ENCODE data around the gene FGF14.

The FGF14 gene

DNA sequence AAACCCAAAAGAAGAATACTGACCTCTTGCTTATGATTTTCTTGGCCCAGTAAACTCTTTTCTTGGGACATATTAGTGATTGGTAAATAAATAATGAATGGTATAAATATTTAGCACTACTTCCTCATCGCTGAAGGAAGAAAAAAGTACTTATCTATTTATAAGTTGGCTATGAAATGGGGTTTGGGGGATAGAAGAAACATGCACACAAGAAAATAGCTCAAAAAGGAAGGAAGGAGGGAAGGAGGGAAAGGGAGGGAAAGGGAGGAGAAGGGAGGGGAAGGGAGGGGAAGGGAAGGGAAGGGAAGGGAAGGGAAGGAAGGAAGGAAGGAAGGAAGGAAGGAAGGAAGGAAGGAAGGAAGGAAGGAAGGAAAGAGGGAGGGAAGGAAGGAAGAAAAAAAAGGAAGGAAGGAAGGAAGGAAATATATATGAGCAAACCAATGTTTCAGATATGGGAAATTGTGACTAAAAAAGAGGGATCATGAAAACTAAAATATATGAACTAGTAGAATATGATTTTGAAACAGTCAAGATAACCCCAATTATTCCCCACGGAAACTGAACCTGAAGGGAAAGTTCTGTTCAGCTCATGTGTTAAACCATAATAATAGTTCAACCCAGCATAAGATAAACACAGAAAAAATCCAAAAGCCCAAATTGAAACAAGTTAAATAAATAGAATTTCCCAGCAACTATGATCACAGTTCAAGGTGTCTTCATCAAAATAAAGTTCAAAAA, 75.3 kb downstream of the FGF14 start:
- Histone ChIP-seq H3K4me3 (ENCODE audit: low read length) (no peak overlapping the region), H3K36me3 (ENCODE audit: insufficient read depth, low read length) (no peaks in the 10 kb centered on the region), H3K4me2 (ENCODE audit: low read length) (no peak overlapping the region), H3K9ac (ENCODE audit: low read depth, low read length) (no peak overlapping the region), H3K4me1 (ENCODE audit: control insufficient read depth, insufficient read depth, low read length) (no peaks in the 10 kb centered on the region), H3K9me3 (replicated peaks; ENCODE audit: low read length) (no peaks in the 10 kb centered on the region), H3K27me3 (ENCODE audit: control insufficient read depth, insufficient read depth, low read length) (peaks cover 5% of the 10 kb centered on the region)

DNA sequence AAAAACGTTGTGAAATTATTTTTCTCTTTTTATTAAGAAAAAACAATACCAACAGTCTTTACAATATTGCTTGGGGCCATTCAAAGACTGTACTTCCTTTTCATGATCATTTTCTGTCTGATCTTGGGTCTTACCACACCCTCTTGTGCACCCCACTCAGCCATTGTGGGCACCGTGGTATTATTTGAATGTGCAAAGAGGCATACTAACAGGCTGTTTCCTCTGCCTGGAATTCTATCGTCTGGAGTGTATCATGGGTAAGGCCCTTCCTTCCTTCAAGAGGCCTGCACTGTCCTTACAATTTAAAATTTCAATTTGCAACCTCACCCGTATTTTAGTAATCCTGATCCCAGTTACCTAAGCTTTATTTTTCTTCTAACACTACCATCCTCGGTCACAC, 76.5 kb downstream of the FGF14 start:
- Histone ChIP-seq H3K27me3 (ENCODE audit: control insufficient read depth, insufficient read depth, low read length) (no peaks in the 10 kb centered on the region), H3K4me1 (ENCODE audit: control insufficient read depth, insufficient read depth, low read length) (no peaks in the 10 kb centered on the region), H3K4me3 (ENCODE audit: low read length) (no peak overlapping the region), H3K36me3 (ENCODE audit: insufficient read depth, low read length) (no peaks in the 10 kb centered on the region), H3K4me2 (ENCODE audit: low read length) (no peak overlapping the region), H3K9me3 (replicated peaks; ENCODE audit: low read length) (no peaks in the 10 kb centered on the region), H3K9ac (ENCODE audit: low read depth, low read length) (no peak overlapping the region)

- no peak overlapping the region for H3K9ac ChIP-seq (ENCODE audit: low read depth, low read length)
- H3K4me2 ChIP-seq (ENCODE audit: low read length): no peak overlapping the region
- no peak overlapping the region for H3K4me3 ChIP-seq (ENCODE audit: low read length)
Measured at GRCh38 chr13:102323505-102323904, 78.3 kb downstream of the FGF14 start.

DNA sequence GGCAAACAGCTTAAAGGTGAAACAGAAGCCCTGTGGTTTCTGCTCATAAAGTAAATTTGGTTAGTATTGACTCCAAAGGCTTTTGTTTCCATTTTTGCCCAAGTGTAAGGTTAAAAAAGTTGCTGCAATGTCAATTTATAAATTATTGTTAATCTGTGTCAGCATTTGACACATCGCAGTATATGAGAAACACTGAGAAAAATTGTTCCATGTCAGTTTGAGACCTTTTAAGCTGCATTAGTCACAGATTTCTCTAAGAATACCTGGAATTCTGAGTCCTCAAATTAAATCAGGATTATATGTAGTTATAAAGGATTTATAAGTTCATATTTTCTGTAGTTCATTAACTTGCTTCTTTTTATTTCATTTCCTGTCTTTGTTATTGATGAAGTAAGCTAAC, 78.8 kb downstream of the FGF14 start:
- Histone ChIP-seq H3K27me3 (ENCODE audit: control insufficient read depth, insufficient read depth, low read length) (no peaks in the 10 kb centered on the region), H3K9ac (ENCODE audit: low read depth, low read length) (no peak overlapping the region), H3K4me3 (ENCODE audit: low read length) (no peak overlapping the region), H3K36me3 (ENCODE audit: insufficient read depth, low read length) (no peaks in the 10 kb centered on the region), H3K4me1 (ENCODE audit: control insufficient read depth, insufficient read depth, low read length) (peaks cover 4% of the 10 kb centered on the region), H3K9me3 (replicated peaks; ENCODE audit: low read length) (no peaks in the 10 kb centered on the region), H3K4me2 (ENCODE audit: low read length) (no peak overlapping the region)

More at GRCh38 chr13:102323505-102323904, 78.3 kb downstream of the FGF14 start:
- Histone ChIP-seq H3K36me3 (ENCODE audit: insufficient read depth, low read length) (no peaks in the 10 kb centered on the region), H3K9me3 (replicated peaks; ENCODE audit: low read length) (no peaks in the 10 kb centered on the region), H3K27me3 (ENCODE audit: control insufficient read depth, insufficient read depth, low read length) (no peaks in the 10 kb centered on the region), H3K4me1 (ENCODE audit: control insufficient read depth, insufficient read depth, low read length) (no peaks in the 10 kb centered on the region)

- H3K4me3 ChIP-seq (ENCODE audit: low read length): no peak overlapping the region
- H3K4me2 ChIP-seq (ENCODE audit: low read length): no peak overlapping the region
- H3K9me3 ChIP-seq (replicated peaks; ENCODE audit: low read length): no peaks in the 10 kb centered on the region
- H3K9ac ChIP-seq (ENCODE audit: low read depth, low read length): no peak overlapping the region
- H3K4me1 ChIP-seq (ENCODE audit: control insufficient read depth, insufficient read depth, low read length): peaks cover 10% of the 10 kb centered on the region
- H3K36me3 ChIP-seq (ENCODE audit: insufficient read depth, low read length): no peaks in the 10 kb centered on the region
- H3K27me3 ChIP-seq (ENCODE audit: control insufficient read depth, insufficient read depth, low read length): no peaks in the 10 kb centered on the region
Measured at GRCh38 chr13:102322211-102322610, 79.6 kb downstream of the FGF14 start.

GRCh38 chr13:102318233-102318632, 83.6 kb downstream of the FGF14 start:
- Histone ChIP-seq H3K9ac (ENCODE audit: low read depth, low read length) (no peak overlapping the region), H3K4me2 (ENCODE audit: low read length) (no peak overlapping the region), H3K9me3 (replicated peaks; ENCODE audit: low read length) (no peaks in the 10 kb centered on the region), H3K4me1 (ENCODE audit: control insufficient read depth, insufficient read depth, low read length) (peaks cover 10% of the 10 kb centered on the region), H3K36me3 (ENCODE audit: insufficient read depth, low read length) (no peaks in the 10 kb centered on the region), H3K27me3 (ENCODE audit: control insufficient read depth, insufficient read depth, low read length) (no peaks in the 10 kb centered on the region), H3K4me3 (ENCODE audit: low read length) (no peak overlapping the region)

- Histone ChIP-seq H3K27me3 (ENCODE audit: control insufficient read depth, insufficient read depth, low read length) (no peaks in the 10 kb centered on the region), H3K4me2 (ENCODE audit: low read length) (no peak overlapping the region), H3K9ac (ENCODE audit: low read depth, low read length) (no peak overlapping the region), H3K9me3 (replicated peaks; ENCODE audit: low read length) (no peaks in the 10 kb centered on the region), H3K36me3 (ENCODE audit: insufficient read depth, low read length) (no peaks in the 10 kb centered on the region), H3K4me1 (ENCODE audit: control insufficient read depth, insufficient read depth, low read length) (peaks cover 10% of the 10 kb centered on the region), H3K4me3 (ENCODE audit: low read length) (no peak overlapping the region)
Measured at GRCh38 chr13:102317593-102317992, 84.3 kb downstream of the FGF14 start.

DNA sequence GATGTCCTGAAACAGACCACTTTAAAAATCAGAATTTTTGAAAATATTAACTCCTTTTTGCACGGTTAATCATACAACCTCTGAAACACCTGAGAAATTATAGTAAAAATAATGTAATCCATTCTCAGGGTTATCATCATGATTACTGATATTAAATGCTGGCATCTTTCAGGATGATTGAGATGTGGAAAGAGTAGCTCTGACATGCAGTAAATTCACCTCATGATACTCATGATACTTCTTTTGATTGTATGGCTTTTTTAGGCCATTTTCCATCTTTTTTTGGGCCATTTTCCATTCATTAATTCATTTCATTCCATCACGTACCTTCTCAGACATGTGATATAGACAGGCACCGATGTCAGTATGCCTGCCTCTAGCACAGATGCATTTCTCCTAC, 85.1 kb downstream of the FGF14 start:
- Histone ChIP-seq H3K4me3 (ENCODE audit: low read length) (no peak overlapping the region), H3K9ac (ENCODE audit: low read depth, low read length) (no peak overlapping the region), H3K4me1 (ENCODE audit: control insufficient read depth, insufficient read depth, low read length) (peaks cover 10% of the 10 kb centered on the region), H3K36me3 (ENCODE audit: insufficient read depth, low read length) (no peaks in the 10 kb centered on the region), H3K9me3 (replicated peaks; ENCODE audit: low read length) (no peaks in the 10 kb centered on the region), H3K4me2 (ENCODE audit: low read length) (no peak overlapping the region), H3K27me3 (ENCODE audit: control insufficient read depth, insufficient read depth, low read length) (no peaks in the 10 kb centered on the region)

DNA sequence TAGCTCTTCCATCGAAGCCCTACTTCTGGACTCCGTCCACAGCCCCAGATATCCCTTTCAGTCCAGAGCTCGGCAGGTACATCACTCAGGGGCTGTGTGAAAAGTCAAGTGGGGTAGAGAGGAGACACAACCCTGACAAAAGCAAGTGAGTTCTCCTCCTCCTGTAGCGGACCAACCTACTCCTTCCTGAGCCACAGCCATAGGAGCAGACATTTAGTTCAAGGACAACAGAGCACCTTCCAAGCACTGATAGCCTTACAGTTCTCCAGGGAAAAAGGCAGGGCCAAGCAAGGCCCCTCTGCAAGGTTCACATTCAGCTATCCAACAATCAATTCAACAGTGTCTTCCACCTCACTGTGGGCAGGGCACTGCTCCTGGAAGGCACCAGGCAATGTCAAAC, 89.0 kb downstream of the FGF14 start:
- Histone ChIP-seq H3K27me3 (ENCODE audit: control insufficient read depth, insufficient read depth, low read length) (no peaks in the 10 kb centered on the region), H3K4me1 (ENCODE audit: control insufficient read depth, insufficient read depth, low read length) (peaks cover 4% of the 10 kb centered on the region), H3K9ac (ENCODE audit: low read depth, low read length) (no peak overlapping the region), H3K36me3 (ENCODE audit: insufficient read depth, low read length) (no peaks in the 10 kb centered on the region), H3K9me3 (replicated peaks; ENCODE audit: low read length) (no peaks in the 10 kb centered on the region), H3K4me3 (ENCODE audit: low read length) (no peak overlapping the region), H3K4me2 (ENCODE audit: low read length) (no peak overlapping the region)

DNA sequence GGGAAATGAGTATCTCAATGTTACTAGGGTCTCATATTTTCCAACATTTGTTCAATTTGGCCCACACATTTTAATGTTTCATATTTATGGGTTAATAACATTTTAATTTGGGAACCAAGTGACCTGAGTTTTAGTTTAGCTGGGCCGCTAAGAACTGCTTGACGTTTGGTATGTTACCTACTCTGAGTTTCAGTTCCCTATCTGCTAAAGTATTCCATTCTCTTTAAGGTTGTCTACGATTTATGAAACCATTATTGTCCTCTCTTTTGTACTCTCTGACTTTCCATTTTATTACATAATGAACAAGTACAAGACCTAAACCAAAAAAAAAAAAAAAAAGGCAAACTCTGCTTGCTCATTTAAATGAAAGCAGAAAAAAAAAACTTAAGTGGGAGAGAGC, 89.9 kb downstream of the FGF14 start:
- H3K36me3 ChIP-seq (ENCODE audit: insufficient read depth, low read length): no peaks in the 10 kb centered on the region
- no peaks in the 10 kb centered on the region for H3K9me3 ChIP-seq (replicated peaks; ENCODE audit: low read length)
- H3K4me2 ChIP-seq (ENCODE audit: low read length): no peak overlapping the region
- no peaks in the 10 kb centered on the region for H3K27me3 ChIP-seq (ENCODE audit: control insufficient read depth, insufficient read depth, low read length)
- H3K4me1 ChIP-seq (ENCODE audit: control insufficient read depth, insufficient read depth, low read length): no peaks in the 10 kb centered on the region
- no peak overlapping the region for H3K4me3 ChIP-seq (ENCODE audit: low read length)
- H3K9ac ChIP-seq (ENCODE audit: low read depth, low read length): no peak overlapping the region

DNA sequence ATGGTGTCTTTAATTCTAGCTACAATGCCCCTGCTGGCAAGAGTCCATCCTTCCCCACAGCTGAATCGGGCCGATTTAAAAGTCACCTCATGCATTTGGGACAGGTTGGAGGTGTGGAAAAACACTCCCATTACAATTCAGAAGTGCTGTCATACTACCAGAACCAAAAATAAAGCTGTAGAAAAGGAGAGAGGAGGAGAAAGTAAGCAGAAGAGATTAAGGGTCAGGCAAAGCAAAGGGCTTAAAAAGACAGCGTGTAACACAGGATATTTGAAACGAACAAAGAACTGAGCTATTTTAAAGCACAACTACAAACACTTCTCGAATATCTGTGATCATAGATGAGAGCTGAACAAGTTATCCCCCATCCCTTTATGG, 90.4 kb downstream of the FGF14 start:
- H3K4me1 ChIP-seq (ENCODE audit: control insufficient read depth, insufficient read depth, low read length): no peaks in the 10 kb centered on the region
- no peak overlapping the region for H3K4me2 ChIP-seq (ENCODE audit: low read length)
- no peaks in the 10 kb centered on the region for H3K9me3 ChIP-seq (replicated peaks; ENCODE audit: low read length)
- H3K36me3 ChIP-seq (ENCODE audit: insufficient read depth, low read length): no peaks in the 10 kb centered on the region
- H3K27me3 ChIP-seq (ENCODE audit: control insufficient read depth, insufficient read depth, low read length): no peaks in the 10 kb centered on the region
- no peak overlapping the region for H3K4me3 ChIP-seq (ENCODE audit: low read length)
- no peak overlapping the region for H3K9ac ChIP-seq (ENCODE audit: low read depth, low read length)

DNA sequence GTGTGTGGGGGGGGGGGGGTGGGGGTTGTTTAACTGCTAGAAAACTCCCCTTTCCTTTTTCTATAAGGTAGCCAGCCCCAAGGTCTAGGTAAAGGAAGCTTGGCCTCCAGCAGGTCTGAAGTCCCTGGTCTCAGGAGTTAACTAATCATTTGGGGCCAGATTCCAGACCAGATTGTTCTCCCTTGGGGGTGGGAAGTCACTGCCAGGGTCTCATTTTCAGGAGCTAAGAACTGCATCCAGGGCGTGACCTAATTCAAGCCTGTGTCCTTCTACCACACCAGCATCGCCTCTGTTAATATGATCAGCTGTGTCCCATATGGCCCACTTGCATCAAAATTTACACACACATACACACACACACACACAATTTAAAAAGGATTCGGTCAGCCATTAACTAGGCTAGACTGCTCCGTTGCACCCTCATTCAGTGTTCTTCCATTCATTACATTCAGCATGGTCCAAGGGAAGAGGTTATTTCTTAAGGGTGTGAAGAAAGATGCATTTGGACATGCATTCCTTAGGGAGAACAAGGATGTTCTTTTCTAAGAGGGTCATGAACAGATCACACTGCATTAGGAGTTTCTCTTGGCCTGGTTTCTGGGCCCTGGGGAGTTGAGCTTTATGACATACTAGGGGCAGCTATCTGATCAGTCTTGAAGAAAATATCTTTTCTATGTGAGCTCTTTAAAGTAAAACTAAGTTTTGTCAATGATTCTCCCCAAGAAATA, 91.0 kb downstream of the FGF14 start:
- Histone ChIP-seq H3K9ac (ENCODE audit: low read depth, low read length) (no peak overlapping the region), H3K9me3 (replicated peaks; ENCODE audit: low read length) (no peaks in the 10 kb centered on the region), H3K4me2 (ENCODE audit: low read length) (no peak overlapping the region), H3K4me3 (ENCODE audit: low read length) (no peak overlapping the region), H3K36me3 (ENCODE audit: insufficient read depth, low read length) (no peaks in the 10 kb centered on the region), H3K27me3 (ENCODE audit: control insufficient read depth, insufficient read depth, low read length) (no peaks in the 10 kb centered on the region), H3K4me1 (ENCODE audit: control insufficient read depth, insufficient read depth, low read length) (no peaks in the 10 kb centered on the region)
